GM12878 (cell line): ENCODE data around the gene CACNA1I. TPM values are rescaled to one million over a fixed set of nuclear protein-coding genes. Genes with fewer than 3 reads are reported as not detected.
A peak's percentile ranks its signal among the peaks of the same experiment; 100 is the strongest.
"Not testable (repeated sequence)": the region's sequence is repeated elsewhere in the genome, so short reads cannot be mapped to it uniquely, and the experiment has no call there.

Experiments
- ATAC-seq: fragments of 200-7000 bp; cut with Tn5 transposase; 3 replicates; pipeline ENCODE4 v1.9.1; 2020; ENCODE audit warnings: mild to moderate bottlenecking, moderate library complexity
- BruUV-seq: library from RNA; stranded (reverse); fragments of 400-500 nt; replicated peaks from 2 replicates; lab custom pipeline; 2021; lab: Mats Ljungman, UMichigan
- CTCF ChIA-PET: fragments of 300-600 bp; sonication (Branson Sonifier 250); formaldehyde crosslinking; extraction: SDS; loops from one replicate; lab custom pipeline; 2021; ENCODE audit warnings: inconsistent platforms; lab: Yijun Ruan, JAX
- POLR2A ChIA-PET: fragments of 350-600 bp; formaldehyde crosslinking; extraction: SDS; loops from one replicate; lab custom pipeline; 2021; ENCODE audit warnings: inconsistent platforms; lab: Charles Lee
- RAD21 ChIA-PET: fragments of 300-600 bp; sonication (Branson Sonifier 250); formaldehyde crosslinking; loops from one replicate; lab custom pipeline; 2023; ENCODE audit warnings: antibody characterized with exemption; ENCODE audit not compliant: unreplicated experiment; lab: Charles Lee
- SMC1A ChIA-PET: fragments of 300-600 bp; sonication (Branson Sonifier 250); formaldehyde crosslinking; loops from one replicate; lab custom pipeline; 2023; ENCODE audit not compliant: unreplicated experiment, uncharacterized antibody; lab: Charles Lee
- DNase-seq: peaks from one replicate; pipeline ENCODE4 v3.0.0-alpha.2; 2011; ENCODE audit warnings: low read depth, low spot score
- FAIRE-seq: peaks from 3 replicates; lab custom pipeline; 2011; peaks lifted over from hg19 to GRCh38; lab: Jason Lieb, UNC
- H2AFZ ChIP-seq: 2 replicates; pipeline ENCODE4 v1.6.0; 2011; ENCODE audit warnings: low read depth, low read length, control low read depth; ENCODE audit not compliant: control insufficient read depth
- H3K27ac ChIP-seq: 2 replicates; pipeline ENCODE4 v1.5.1; 2011; ENCODE audit warnings: control low read depth; ENCODE audit not compliant: control insufficient read depth, insufficient read depth
- H3K27me3 ChIP-seq, 2 experiments: replicated peaks in 1 of 2; 2 replicates each; pipeline versions ENCODE4 v1.6.0 to v1.6.1; 2011; ENCODE audit warnings: low read length in 1 of 2; ENCODE audit not compliant: control insufficient read depth in 2 of 2, insufficient read depth in 2 of 2
- H3K36me3 ChIP-seq, 2 experiments: 2 replicates each; pipeline ENCODE4 v1.5.1; 2011; ENCODE audit warnings: low read length in 1 of 2; ENCODE audit not compliant: control insufficient read depth in 2 of 2, insufficient read depth in 2 of 2
- H3K4me1 ChIP-seq: 2 replicates; pipeline ENCODE4 v1.6.1; 2011; ENCODE audit warnings: mild to moderate bottlenecking, low read length, moderate library complexity, mixed read lengths; ENCODE audit not compliant: control insufficient read depth, insufficient read depth
- H3K4me2 ChIP-seq: 2 replicates; pipeline ENCODE4 v1.6.0; 2011; ENCODE audit warnings: control low read depth; ENCODE audit not compliant: control insufficient read depth, insufficient read depth
- H3K4me3 ChIP-seq: fragments of 200-600 bp; sonication (generic); 2 replicates; pipeline ENCODE4 v1.5.1; 2016
- H3K79me2 ChIP-seq: 2 replicates; pipeline ENCODE4 v1.6.0; 2011; ENCODE audit warnings: low read length; ENCODE audit not compliant: control insufficient read depth, insufficient read depth
- H3K9ac ChIP-seq: 2 replicates; pipeline ENCODE4 v1.8.0; 2011; ENCODE audit warnings: low read length, control low read depth, mixed read lengths; ENCODE audit not compliant: control insufficient read depth, insufficient read depth
- H3K9me3 ChIP-seq: replicated peaks from 3 replicates; pipeline ENCODE4 v1.5.1; 2011; ENCODE audit warnings: mild to moderate bottlenecking, low read length; ENCODE audit not compliant: control insufficient read depth, insufficient read depth
- H4K20me1 ChIP-seq: 2 replicates; pipeline ENCODE4 v1.6.0; 2011; ENCODE audit not compliant: control insufficient read depth, insufficient read depth
- BACH1 ChIP-seq: fragments of 450-650 bp; IDR thresholded peaks from 2 replicates; pipeline ENCODE4 v1.6.1; 2017; ENCODE audit warnings: mild to moderate bottlenecking, borderline replicate concordance
- BCLAF1 ChIP-seq: fragments of 450-650 bp; IDR thresholded peaks from 2 replicates; pipeline ENCODE4 v1.6.1; 2017; ENCODE audit warnings: antibody characterized with exemption, mild to moderate bottlenecking, moderate library complexity
- BMI1 ChIP-seq: fragments of 450-650 bp; IDR thresholded peaks from 2 replicates; pipeline ENCODE4 v1.6.1; 2016; ENCODE audit warnings: mild to moderate bottlenecking, moderate library complexity, borderline replicate concordance
- HCFC1 ChIP-seq: fragments of 150-350 bp; IDR thresholded peaks from 2 replicates; pipeline ENCODE4 v1.6.1; 2014; ENCODE audit warnings: low read length
- HDGF ChIP-seq: fragments of 450-650 bp; IDR thresholded peaks from 2 replicates; pipeline ENCODE4 v1.6.1; 2016; ENCODE audit warnings: antibody characterized with exemption
- POLR2AphosphoS2 ChIP-seq: IDR thresholded peaks from 2 replicates; pipeline ENCODE4 v1.6.1; 2011; ENCODE audit warnings: low read depth, mild to moderate bottlenecking, low read length, improper control_type of control experiment, moderate library complexity
- POLR2AphosphoS5 ChIP-seq: IDR thresholded peaks from 2 replicates; pipeline ENCODE4 v1.6.1; 2011; ENCODE audit warnings: mild to moderate bottlenecking, low read length, inconsistent platforms
- RELB ChIP-seq: fragments of 450-650 bp; IDR thresholded peaks from 2 replicates; pipeline ENCODE4 v1.6.1; 2017; ENCODE audit warnings: low read depth, mild to moderate bottlenecking, moderate library complexity
- SRF ChIP-seq, 2 experiments: IDR thresholded peaks; 2 replicates each; pipeline ENCODE4 v1.6.1; 2011; ENCODE audit warnings: low read depth in 2 of 2, low read length in 2 of 2, mild to moderate bottlenecking in 1 of 2, moderate library complexity in 1 of 2
- TAF1 ChIP-seq: IDR thresholded peaks from 2 replicates; pipeline ENCODE4 v1.6.1; 2011; ENCODE audit warnings: mild to moderate bottlenecking, low read depth, low read length, borderline replicate concordance
- WRNIP1 ChIP-seq: IDR thresholded peaks from 2 replicates; pipeline ENCODE4 v1.6.1; 2011; ENCODE audit warnings: low read depth, low read length, improper control_type of control experiment, borderline replicate concordance
- YY1 ChIP-seq: IDR thresholded peaks from 2 replicates; pipeline ENCODE4 v1.6.1; 2011; ENCODE audit warnings: low read depth, mild to moderate bottlenecking, low read length
- ZNF687 ChIP-seq: fragments of 450-650 bp; IDR thresholded peaks from 2 replicates; pipeline ENCODE4 v1.6.1; 2017; ENCODE audit warnings: mild to moderate bottlenecking, moderate library complexity
- WGBS: methylation state at CpG from one replicate; pipeline ENCODE4 v1.1.6; 2016; ENCODE audit warnings: low lambda C conversion rate; ENCODE audit not compliant: insufficient replicate concordance, insufficient coverage; ENCODE audit errors: missing lambda C conversion rate; 5-methylcytosine and 5-hydroxymethylcytosine counted together
- in situ Hi-C: fragments of 300-500 bp; cut with MboI; formaldehyde crosslinking; loops from 9 replicates; pipeline ENCODE4 v1.14.3; 2018; ENCODE audit warnings: mixed read lengths
- intact Hi-C: fragments of 100-400 bp; cut with micrococcal nuclease; formaldehyde crosslinking; loops from one replicate; pipeline ENCODE4 v1.14.2; 2022; ENCODE audit not compliant: unreplicated experiment
- polyA plus RNA-seq, 11 experiments: library from polyadenylated mRNA; depleted of rRNA in 4 of 11; unstranded in 6 of 11; stranded (reverse) in 5 of 11; fragments of >200 nt; fragmentation: Nextera tagmentation in 4 of 11; fragmentation: Illumina TruSeq in 1 of 11; extraction: Ambion mirVana in 4 of 11; extraction: Trizol in 1 of 11; gene quantifications; 1 replicate in 1 of 11; 2 replicates in 10 of 11; pipeline versions ENCODE4 v1.2.1 to v1.2.3, GENCODE V29; 2011 to 2016; ENCODE audit warnings: inconsistent platforms in 2 of 11, missing spikeins in 2 of 11, low read depth in 1 of 11
- total RNA-seq, 4 experiments: library from RNA; depleted of rRNA in 3 of 4; stranded (reverse); fragments of >200 nt in 3 of 4; fragmentation: Illumina TruSeq in 1 of 4; extraction: Trizol in 1 of 4; gene quantifications; 2 replicates each; pipeline versions ENCODE4 v1.2.1 to v1.2.3, GENCODE V29; 2013 to 2021

The CACNA1I gene
- total and polyA plus RNA-seq, 10 of the 15 experiments (the other 5 are each of a cell fraction or from before 2014, with no cell fraction given): 0.01 to 0.03 TPM; not detected in 8

- H3K9me3 ChIP-seq, DNase-seq, H3K27me3 ChIP-seq, FAIRE-seq, SMC1A ChIA-PET, ATAC-seq, H2AFZ ChIP-seq: not testable (repeated sequence)
- H4K20me1 ChIP-seq: peaks cover 29% of the 10 kb centered on the region
- CTCF ChIA-PET: interaction anchor here (2.3 to 17.8 kb wide), 2 partner anchors 8 to 24 kb away, joined by 43 to 372 read pairs; partner anchors contain the start of gene MIEF1
- peaks cover 23% of the 10 kb centered on the region in 2 experiments; a peak in 3 of 4 replicates for H3K36me3 ChIP-seq
- peak overlapping the region; percentile 99 for H3K9ac ChIP-seq
- POLR2A ChIA-PET: interaction anchor here (0.5 to 0.7 kb wide), 2 partner anchors 8 to 54 kb away, joined by 4 read pairs; no protein-coding TSS in a partner anchor
- peaks cover 24% of the 10 kb centered on the region for H3K4me1 ChIP-seq
- in situ Hi-C loops (loop anchor here (25.0 kb wide), 1 partner anchor 359 kb away; the partner anchor contains the start of gene CBX7), intact Hi-C loops (loop anchor here (2.0 to 5.0 kb wide), 2 partner anchors 18 to 74 kb away; partner anchors contain the start of gene MIEF1)
- WGBS: 2% methylated on average over 28 of the region's 28 CpGs
- H3K4me3 ChIP-seq: peak overlapping the region; percentile 97
- H3K4me2 ChIP-seq: peak overlapping the region; percentile 97
- H3K79me2 ChIP-seq: peaks cover 60% of the 10 kb centered on the region
- RAD21 ChIA-PET: interaction anchor here (1.0 to 1.6 kb wide), 2 partner anchors 8 to 19 kb away, joined by 3 to 9 read pairs; partner anchors contain the start of gene MIEF1
- peak overlapping the region; percentile 96 for H3K27ac ChIP-seq
- BruUV-seq: TSS peak; percentile 78
- TF ChIP-seq BACH1 (peak; percentile 6; the same call in 1 of the 2 replicates), BCLAF1 (0 out of 2 replicates have a peak, but pooled peaks have one; percentile 37), YY1 (peak; percentile 11; the same call in 1 of the 2 replicates), HDGF (0 out of 2 replicates have a peak, but pooled peaks have one; percentile 45), ZNF687 (peak; percentile 23; the same call in 1 of the 2 replicates), WRNIP1 (0 out of 2 replicates have a peak, but pooled peaks have one; percentile 30), POLR2AphosphoS5 (peak; percentile 55), POLR2AphosphoS2 (peak; percentile 28; the same call in 1 of the 2 replicates), SRF (IDR thresholded peaks at IDR 0.05; ENCODE audit: low read depth in 2 of 2, low read length in 2 of 2) (peak; percentile 75 to 93), BMI1 (0 out of 2 replicates have a peak, but pooled peaks have one; percentile 23), RELB (peak; percentile 10; the same call in 1 of the 2 replicates), HCFC1 (0 out of 2 replicates have a peak, but pooled peaks have one; percentile 6), TAF1 (peak; percentile 55; the same call in 1 of the 2 replicates)
Observed at GRCh38 chr22:39521106-39521885, 49.3 kb upstream of the CACNA1I start.
